A549 (cell line): ENCODE results near the gene CARD9. TPM values are rescaled to one million over a fixed set of nuclear protein-coding genes. Genes with fewer than 3 reads are reported as not detected.
A peak's percentile ranks its signal among the peaks of the same experiment; 100 is the strongest.

ENCODE experiments used
- ATAC-seq, 2 experiments: fragments of 200-7000 bp in 1 of 2; fragments of >200 bp in 1 of 2; cut with Nextera tagmentation in 1 of 2; cut with Tn5 transposase in 1 of 2; 3 replicates each; pipeline versions ENCODE4 v1.8.0 to v1.9.1; 2018 to 2020; ENCODE audit warnings: mild to moderate bottlenecking in 1 of 2, moderate library complexity in 1 of 2
- CTCF ChIA-PET: fragments of 300-600 bp; sonication (Branson Sonifier 250); formaldehyde crosslinking; extraction: SDS; loops from one replicate; lab custom pipeline; 2021; ENCODE audit warnings: antibody characterized with exemption, inconsistent platforms; lab: Yijun Ruan, JAX
- POLR2A ChIA-PET: fragments of 350-600 bp; formaldehyde crosslinking; extraction: SDS; loops from one replicate; lab custom pipeline; 2021; ENCODE audit warnings: antibody characterized with exemption, inconsistent platforms; lab: Yijun Ruan, JAX
- DNase-seq, 2 experiments: peaks; one replicate each; pipeline versions ENCODE4 v3.0.0 to v3.0.0-alpha.2; 2011 to 2016; ENCODE audit warnings: low read depth in 1 of 2, low spot score in 1 of 2
- FAIRE-seq: peaks from 2 replicates; lab custom pipeline; 2011; peaks lifted over from hg19 to GRCh38; lab: Jason Lieb, UNC
- H3K27ac ChIP-seq, 2 experiments: fragments of >200 bp; sonication (Bioruptor Twin); formaldehyde crosslinking; 3 replicates each; pipeline ENCODE4 v1.5.1; 2016 to 2017
- H3K4me1 ChIP-seq: fragments of >200 bp; sonication (Bioruptor Twin); formaldehyde crosslinking; 3 replicates; pipeline ENCODE4 v1.6.1; 2016
- H3K4me2 ChIP-seq: fragments of >200 bp; sonication (Bioruptor Twin); formaldehyde crosslinking; 3 replicates; pipeline ENCODE4 v1.6.1; 2016
- H3K4me3 ChIP-seq: fragments of >200 bp; sonication (Bioruptor Twin); formaldehyde crosslinking; 3 replicates; pipeline ENCODE4 v1.5.1; 2016
- H3K9me3 ChIP-seq: fragments of >200 bp; sonication (Bioruptor Twin); formaldehyde crosslinking; 3 replicates; pipeline ENCODE4 v1.6.1; 2016
- CEBPB ChIP-seq, 2 experiments: fragments of >200 bp in 1 of 2; sonication (Bioruptor Twin) in 1 of 2; formaldehyde crosslinking in 1 of 2; IDR thresholded peaks; 2 replicates each; pipeline ENCODE4 v1.6.1; 2012 to 2016
- CHD4 ChIP-seq: fragments of 200-600 bp; sonication (generic); IDR thresholded peaks from 2 replicates; pipeline ENCODE4 v1.6.1; 2016; ENCODE audit warnings: antibody characterized with exemption, mild to moderate bottlenecking, borderline replicate concordance
- EHMT2 ChIP-seq: fragments of 200-600 bp; sonication (generic); IDR thresholded peaks from 2 replicates; pipeline ENCODE4 v1.6.1; 2016; ENCODE audit warnings: antibody characterized with exemption, low read depth, mild to moderate bottlenecking, moderate library complexity
- ELK1 ChIP-seq: fragments of 150-350 bp; IDR thresholded peaks from 2 replicates; pipeline ENCODE4 v1.6.1; 2014; ENCODE audit warnings: low read depth, mild to moderate bottlenecking, low read length
- ESRRA ChIP-seq: fragments of 150-350 bp; IDR thresholded peaks from 2 replicates; pipeline ENCODE4 v1.6.1; 2014; ENCODE audit warnings: mild to moderate bottlenecking, low read length, borderline replicate concordance
- FOSL2 ChIP-seq, 2 experiments: fragments of 450-650 bp in 1 of 2; fragments of >200 bp in 1 of 2; sonication (Bioruptor Twin) in 1 of 2; formaldehyde crosslinking; IDR thresholded peaks; 2 replicates each; pipeline versions ENCODE4 v1.5.0 to v1.6.1; 2016 to 2020; ENCODE audit warnings: mild to moderate bottlenecking in 1 of 2, moderate library complexity in 1 of 2
- HDAC2 ChIP-seq: fragments of 200-600 bp; sonication (generic); IDR thresholded peaks from 2 replicates; pipeline ENCODE4 v1.6.1; 2016
- HES2 ChIP-seq: fragments of >200 bp; sonication (Bioruptor Twin); formaldehyde crosslinking; IDR thresholded peaks from 2 replicates; pipeline ENCODE4 v1.6.1; 2016
- HOXB13 ChIP-seq: fragments of 250-450 bp; sonication (Bioruptor Pico); IDR thresholded peaks from 2 replicates; pipeline ENCODE4 v1.5.0; 2020; ENCODE audit warnings: low read depth, mild to moderate bottlenecking, moderate library complexity
- JUN ChIP-seq, 2 experiments: fragments of >200 bp; sonication (Bioruptor Twin); formaldehyde crosslinking; IDR thresholded peaks; 2 replicates in 1 of 2; 3 replicates in 1 of 2; pipeline ENCODE4 v1.6.1; 2016 to 2017
- JUNB ChIP-seq: fragments of >200 bp; sonication (Bioruptor Twin); formaldehyde crosslinking; IDR thresholded peaks from 2 replicates; pipeline ENCODE4 v1.6.1; 2016
- KDM5A ChIP-seq: fragments of 200-600 bp; sonication (generic); IDR thresholded peaks from 2 replicates; pipeline ENCODE4 v1.6.1; 2016; ENCODE audit warnings: antibody characterized with exemption, mild to moderate bottlenecking
- MAFK ChIP-seq: fragments of 450-650 bp; IDR thresholded peaks from 2 replicates; pipeline ENCODE4 v1.6.1; 2014; ENCODE audit not compliant: partially characterized antibody
- MAX ChIP-seq: IDR thresholded peaks from 2 replicates; pipeline ENCODE4 v1.6.1; 2012
- MAZ ChIP-seq: fragments of 150-350 bp; IDR thresholded peaks from 2 replicates; pipeline ENCODE4 v1.6.1; 2014; ENCODE audit warnings: antibody characterized with exemption, low read depth, low read length, borderline replicate concordance
- MYC ChIP-seq: IDR thresholded peaks from 2 replicates; pipeline ENCODE4 v1.6.1; 2012; ENCODE audit warnings: mild to moderate bottlenecking, inconsistent platforms, low read length, improper control_type of control experiment, borderline replicate concordance
- NFE2L2 ChIP-seq: fragments of 150-350 bp; conservative IDR thresholded peaks from 2 replicates; pipeline ENCODE4 v1.6.1; 2014; ENCODE audit warnings: low read length
- NR3C1 ChIP-seq: fragments of >200 bp; sonication (Bioruptor Twin); formaldehyde crosslinking; IDR thresholded peaks from 3 replicates; pipeline ENCODE4 v1.6.1; 2017
- PHF8 ChIP-seq: fragments of 200-600 bp; sonication (generic); IDR thresholded peaks from 2 replicates; pipeline ENCODE4 v1.6.1; 2016; ENCODE audit warnings: low read depth, mild to moderate bottlenecking, antibody characterized with exemption, moderate library complexity, borderline replicate concordance
- POLR2A ChIP-seq: IDR thresholded peaks from 2 replicates; pipeline ENCODE4 v1.6.1; 2012; ENCODE audit warnings: mild to moderate bottlenecking, low read length
- POLR2AphosphoS2 ChIP-seq: conservative IDR thresholded peaks from 2 replicates; pipeline ENCODE4 v1.6.1; 2012; ENCODE audit warnings: low read length, improper control_type of control experiment, inconsistent platforms
- REST ChIP-seq: fragments of 200-600 bp; sonication (generic); IDR thresholded peaks from 2 replicates; pipeline ENCODE4 v1.6.1; 2016; ENCODE audit warnings: antibody characterized with exemption, mild to moderate bottlenecking, moderate library complexity
- RNF2 ChIP-seq: fragments of 200-600 bp; sonication (generic); IDR thresholded peaks from 2 replicates; pipeline ENCODE4 v1.6.1; 2016; ENCODE audit warnings: low read depth, mild to moderate bottlenecking, antibody characterized with exemption, moderate library complexity, borderline replicate concordance
- SREBF2 ChIP-seq: fragments of 450-650 bp; IDR thresholded peaks from 2 replicates; pipeline ENCODE4 v1.6.1; 2014; ENCODE audit warnings: mild to moderate bottlenecking, moderate library complexity
- ZFP36 ChIP-seq: fragments of 450-650 bp; IDR thresholded peaks from 2 replicates; pipeline ENCODE4 v1.6.1; 2014; ENCODE audit warnings: borderline replicate concordance; ENCODE audit not compliant: partially characterized antibody
- ZNF302 ChIP-seq: fragments of 250-450 bp; sonication (Bioruptor Pico); IDR thresholded peaks from 2 replicates; pipeline ENCODE4 v1.9.0; 2021; ENCODE audit warnings: inconsistent platforms, mild to moderate bottlenecking, moderate library complexity
- WGBS: methylation state at CpG from one replicate; pipeline ENCODE4 v1.1.6; 2017; ENCODE audit errors: missing lambda C conversion rate; 5-methylcytosine and 5-hydroxymethylcytosine counted together
- polyA plus RNA-seq, 4 experiments: library from polyadenylated mRNA; depleted of rRNA in 3 of 4; stranded (reverse); fragments of >200 nt; fragmentation: RNase III in 1 of 4; extraction: RNeasy Plus Mini Kit Qiagen cat#74134 plus additional on column Dnase treatment in 1 of 4; gene quantifications; 2 replicates in 3 of 4; 3 replicates in 1 of 4; pipeline ENCODE4 v1.2.3, GENCODE V29; 2011 to 2017

CARD9 gene
- polyA plus RNA-seq, 2 of the 4 experiments (the other 2 are of a cell fraction), result 0.21 to 0.94 TPM

GRCh38 chr9:136411378-136411777, 37.9 kb upstream of the CARD9 start:
- ATAC-seq (no peak), FAIRE-seq (no peak), DNase-seq (no peak)
- ChIA-PET CTCF (interaction anchor here (0.5 kb wide), 1 partner anchor 98 kb away, joined by 3 read pairs; no protein-coding TSS in a partner anchor), POLR2A (no interaction called here)
- Histone ChIP-seq H3K4me3 (peak overlapping the region; percentile 78), H3K27ac (peak overlapping the region; percentile 91 to 95), H3K4me1 (peaks cover 19% of the 10 kb centered on the region), H3K4me2 (peak overlapping the region; percentile 97), H3K9me3 (no peaks in the 10 kb centered on the region)
- TF ChIP-seq CEBPB (IDR thresholded peaks at IDR 0.05) (no peak), REST (no peak), CHD4 (no peak), ESRRA (no peak), POLR2AphosphoS2 (no peak), JUNB (no peak), JUN (IDR thresholded peaks at IDR 0.05) (no peak), HOXB13 (no peak), RNF2 (no peak), MAZ (no peak), HES2 (no peak), FOSL2 (IDR thresholded peaks at IDR 0.05) (no peak), FOSL2 (CRISPR knock-in tag; IDR thresholded peaks at IDR 0.05) (no peak), EHMT2 (no peak)
- 34% methylated on average over 4 of the region's 4 CpGs for WGBS

GRCh38 chr9:136410500-136411287, 37.2 kb upstream of the CARD9 start, which contains the start of the genes ENTR1 and PMPCA:
Gene ENTR1 (minus strand): TSS chr9:136410614. CDS start chr9:136410397, 217 bp downstream.
Gene PMPCA (plus strand): TSS chr9:136410658. CDS start chr9:136410669, 11 bp downstream.
- 3% methylated on average over 32 of the region's 83 CpGs for WGBS
- H3K4me1 ChIP-seq, result peaks cover 19% of the 10 kb centered on the region
- H3K27ac ChIP-seq, result peak within 1 kb of the TSS; percentile 91 to 95
- POLR2A ChIA-PET, result interaction anchor here (2.5 kb wide), 1 partner anchor 48 kb away, joined by 7 read pairs; the partner anchor contains the start of gene DNLZ
- CTCF ChIA-PET, result interaction anchor here (1.0 to 2.8 kb wide), 3 partner anchors 10 to 74 kb away, joined by 3 to 19 read pairs (median 3); no protein-coding TSS in a partner anchor
- peak; percentile 86 to 91 for ATAC-seq
- H3K4me3 ChIP-seq, result peak within 1 kb of the TSS; percentile 78
- no peak for FAIRE-seq
- no peaks in the 10 kb centered on the region for H3K9me3 ChIP-seq
- H3K4me2 ChIP-seq, result peak within 1 kb of the TSS; percentile 97
- peak; percentile 90 to 93 for DNase-seq
- TF ChIP-seq MYC (peak; percentile 85), ZFP36 (no peak), MAFK (no peak), PHF8 (peak; percentile 61; the same call in 1 of the 2 replicates), REST (no peak), ELK1 (no peak), MAX (peak; percentile 68; the same call in 1 of the 2 replicates), RNF2 (no peak), EHMT2 (no peak), HDAC2 (no peak), KDM5A (peak; percentile 97), NR3C1 (no peak), SREBF2 (no peak), JUN (IDR thresholded peaks at IDR 0.05) (peak; percentile 82 to 98; a peak in 4 of 5 replicates), ESRRA (no peak), ZNF302 (CRISPR knock-in tag) (no peak), NFE2L2 (no peak), POLR2A (peak; percentile 95)
